Measurements from ENCODE around the gene RNF217. TPM values are rescaled to one million over a fixed set of nuclear protein-coding genes. Genes with fewer than 3 reads are reported as not detected.
A peak's percentile ranks its signal among the peaks of the same experiment; 100 is the strongest.

The RNF217 gene
- total RNA-seq, 1 donor from 2014 or later, result 14.2 TPM

GRCh38 chr6:124949706-124950105 lies 12.5 kb upstream of the RNF217 start:
- Histone ChIP-seq H3K4me3 (ENCODE audit: low read depth, low read length) (no peak overlapping the region), H3K36me3 (ENCODE audit: control insufficient read depth, insufficient read depth, low read length) (no peaks in the 10 kb centered on the region), H3K27me3 (ENCODE audit: control insufficient read depth, insufficient read depth, low read length) (no peaks in the 10 kb centered on the region)
- FAIRE-seq (no peak), DNase-seq (ENCODE audit: low read depth) (no peak)
- no peak for TF ChIP-seq CTCF (IDR thresholded peaks at IDR 0.05; ENCODE audit: insufficient read depth, low read length, severe bottlenecking)

DNA sequence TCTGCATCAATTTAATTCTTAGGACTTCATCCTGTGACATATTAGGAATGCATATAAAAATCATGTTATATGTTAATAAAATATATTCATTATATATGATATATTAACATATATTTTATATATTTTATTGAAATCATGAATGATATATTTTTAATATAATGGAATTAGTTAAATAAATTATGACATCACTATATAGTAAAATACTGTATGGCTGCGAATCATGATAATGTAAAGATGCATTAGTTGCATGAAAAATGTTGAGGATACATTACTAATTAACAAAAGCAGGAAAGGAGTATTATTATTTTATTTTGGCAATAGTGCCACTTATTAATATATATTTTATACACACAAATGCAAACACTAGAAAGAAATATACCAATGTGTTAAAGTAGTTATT lies 8.4 kb upstream of the RNF217 start:
- Histone ChIP-seq H3K36me3 (ENCODE audit: control insufficient read depth, insufficient read depth, low read length) (no peaks in the 10 kb centered on the region), H3K4me3 (ENCODE audit: low read depth, low read length) (no peak overlapping the region), H3K27me3 (ENCODE audit: control insufficient read depth, insufficient read depth, low read length) (no peaks in the 10 kb centered on the region)
- TF ChIP-seq CTCF (IDR thresholded peaks at IDR 0.05; ENCODE audit: insufficient read depth, low read length, severe bottlenecking), result no peak
- DNase-seq (ENCODE audit: low read depth) (no peak), FAIRE-seq (no peak)

GRCh38 chr6:124955108-124955856 lies 7.0 kb upstream of the RNF217 start:
- Histone ChIP-seq H3K4me3 (ENCODE audit: low read depth, low read length) (no peak overlapping the region), H3K27me3 (ENCODE audit: control insufficient read depth, insufficient read depth, low read length) (no peaks in the 10 kb centered on the region), H3K36me3 (ENCODE audit: control insufficient read depth, insufficient read depth, low read length) (no peaks in the 10 kb centered on the region)
- DNase-seq (ENCODE audit: low read depth) (no peak), FAIRE-seq (no peak)
- no peak for TF ChIP-seq CTCF (IDR thresholded peaks at IDR 0.05; ENCODE audit: insufficient read depth, low read length, severe bottlenecking)

DNA sequence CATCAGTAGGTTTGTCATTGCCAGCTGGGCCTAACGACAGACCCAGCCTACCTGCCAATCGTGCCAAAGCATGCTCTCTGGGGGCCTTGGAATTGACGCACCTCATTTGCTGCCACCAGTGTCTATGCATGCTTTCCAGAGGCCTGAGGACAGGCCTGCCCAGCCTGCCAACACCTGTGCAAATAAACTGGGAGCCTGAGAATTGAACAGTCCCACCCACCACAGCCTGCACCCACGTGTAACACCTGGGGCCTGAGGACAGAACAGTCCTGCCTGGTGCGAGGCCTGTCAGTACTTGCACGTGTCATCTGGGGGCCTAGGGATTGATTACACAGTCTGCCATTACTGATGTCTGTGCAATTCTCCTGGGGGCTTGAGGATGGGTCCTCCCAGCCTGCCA lies 6.2 kb upstream of the RNF217 start:
- no peak for TF ChIP-seq CTCF (IDR thresholded peaks at IDR 0.05; ENCODE audit: insufficient read depth, low read length, severe bottlenecking)
- no peaks in the 10 kb centered on the region for H3K27me3 ChIP-seq (ENCODE audit: control insufficient read depth, insufficient read depth, low read length)
- peak; percentile 82 for DNase-seq (ENCODE audit: low read depth)
- no peaks in the 10 kb centered on the region for H3K36me3 ChIP-seq (ENCODE audit: control insufficient read depth, insufficient read depth, low read length)
- FAIRE-seq, result no peak
- H3K4me3 ChIP-seq (ENCODE audit: low read depth, low read length), result no peak overlapping the region

- TF ChIP-seq CTCF (IDR thresholded peaks at IDR 0.05; ENCODE audit: insufficient read depth, low read length, severe bottlenecking), result no peak
- no peak for DNase-seq (ENCODE audit: low read depth)
- no peak for FAIRE-seq
- Histone ChIP-seq H3K4me3 (ENCODE audit: low read depth, low read length) (no peak overlapping the region), H3K36me3 (ENCODE audit: control insufficient read depth, insufficient read depth, low read length) (no peaks in the 10 kb centered on the region), H3K27me3 (ENCODE audit: control insufficient read depth, insufficient read depth, low read length) (no peaks in the 10 kb centered on the region)
Measured at GRCh38 chr6:124958149-124958548, 4.1 kb upstream of the RNF217 start.
